ENCODE data around the gene SCG5. TPM values are rescaled to one million over a fixed set of nuclear protein-coding genes. Genes with fewer than 3 reads are reported as not detected.

SCG5 gene
- polyA plus RNA-seq, 1 donor = 18.2 TPM

GRCh38 chr15:32718821-32719716 lies 77.6 kb downstream of the SCG5 start:
- no peak for DNase-seq

DNA sequence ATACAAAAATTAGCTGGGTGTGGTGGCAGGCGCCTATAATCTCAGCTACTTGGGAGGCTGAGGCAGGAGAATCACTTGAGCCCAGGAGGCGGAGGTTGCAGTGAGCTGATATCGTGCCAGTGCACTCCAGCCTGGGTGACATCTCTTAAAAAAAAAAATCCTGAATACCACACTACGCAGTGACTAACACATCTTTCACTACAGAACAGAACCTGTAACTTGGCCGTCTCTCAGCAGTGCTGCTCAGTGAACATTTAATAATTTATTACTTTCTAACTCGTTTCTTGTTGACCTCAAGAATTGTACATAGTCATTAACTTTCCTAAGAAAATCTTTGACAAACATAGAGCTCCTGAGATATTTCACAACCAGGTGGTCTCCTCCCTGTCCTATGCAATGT lies 80.1 kb downstream of the SCG5 start:
- no peak for DNase-seq

- DNase-seq = no peak
These were observed 80.6 kb downstream of the SCG5 start for GRCh38 chr15:32722136-32722535.

DNA sequence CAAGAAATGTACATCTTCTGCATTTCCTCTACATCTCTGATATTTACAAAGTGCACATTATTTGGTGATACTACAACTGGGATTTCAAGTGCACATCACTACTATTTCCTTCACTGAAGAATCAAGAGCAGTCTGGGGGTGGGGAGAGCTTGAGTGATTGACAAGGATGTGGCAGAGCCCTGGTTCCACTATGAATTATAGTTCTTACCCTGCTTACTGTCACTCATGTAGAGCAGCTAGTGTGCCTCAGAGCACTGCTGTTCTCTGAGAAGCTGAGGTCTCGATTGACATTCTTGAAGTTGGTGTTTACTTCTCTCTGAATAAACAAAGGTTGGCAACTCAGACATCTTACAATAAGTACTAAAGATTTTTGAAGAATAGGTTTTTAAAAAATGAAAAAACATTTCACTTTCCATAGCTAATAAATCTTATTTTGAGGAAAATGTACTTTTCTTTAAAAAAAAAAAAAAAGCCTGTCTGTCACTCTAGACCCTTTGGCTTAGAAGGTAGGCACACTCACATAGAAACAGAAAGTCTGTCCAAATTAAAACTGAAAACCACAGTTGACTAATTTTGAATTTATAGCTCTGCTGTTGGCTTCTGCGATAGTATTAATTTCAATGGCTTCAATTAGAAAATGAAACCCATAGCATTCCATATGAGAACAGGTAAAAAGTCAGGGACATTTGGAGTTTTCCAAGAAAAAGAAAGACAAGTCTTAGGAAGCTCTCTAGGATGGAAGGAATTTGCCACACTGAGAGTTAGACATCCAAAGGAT lies 81.8 kb downstream of the SCG5 start:
- no peak for DNase-seq

GRCh38 chr15:32729700-32730395 lies 88.3 kb downstream of the SCG5 start:
- no peak for DNase-seq

DNA sequence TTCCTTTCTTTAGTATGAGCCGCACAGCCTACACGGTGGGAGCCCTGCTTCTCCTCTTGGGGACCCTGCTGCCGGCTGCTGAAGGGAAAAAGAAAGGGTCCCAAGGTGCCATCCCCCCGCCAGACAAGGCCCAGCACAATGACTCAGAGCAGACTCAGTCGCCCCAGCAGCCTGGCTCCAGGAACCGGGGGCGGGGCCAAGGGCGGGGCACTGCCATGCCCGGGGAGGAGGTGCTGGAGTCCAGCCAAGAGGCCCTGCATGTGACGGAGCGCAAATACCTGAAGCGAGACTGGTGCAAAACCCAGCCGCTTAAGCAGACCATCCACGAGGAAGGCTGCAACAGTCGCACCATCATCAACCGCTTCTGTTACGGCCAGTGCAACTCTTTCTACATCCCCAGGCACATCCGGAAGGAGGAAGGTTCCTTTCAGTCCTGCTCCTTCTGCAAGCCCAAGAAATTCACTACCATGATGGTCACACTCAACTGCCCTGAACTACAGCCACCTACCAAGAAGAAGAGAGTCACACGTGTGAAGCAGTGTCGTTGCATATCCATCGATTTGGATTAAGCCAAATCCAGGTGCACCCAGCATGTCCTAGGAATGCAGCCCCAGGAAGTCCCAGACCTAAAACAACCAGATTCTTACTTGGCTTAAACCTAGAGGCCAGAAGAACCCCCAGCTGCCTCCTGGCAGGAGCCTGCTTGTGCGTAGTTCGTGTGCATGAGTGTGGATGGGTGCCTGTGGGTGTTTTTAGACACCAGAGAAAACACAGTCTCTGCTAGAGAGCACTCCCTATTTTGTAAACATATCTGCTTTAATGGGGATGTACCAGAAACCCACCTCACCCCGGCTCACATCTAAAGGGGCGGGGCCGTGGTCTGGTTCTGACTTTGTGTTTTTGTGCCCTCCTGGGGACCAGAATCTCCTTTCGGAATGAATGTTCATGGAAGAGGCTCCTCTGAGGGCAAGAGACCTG lies 89.5 kb downstream of the SCG5 start:
- DNase-seq = peak; percentile 62

- DNase-seq = no peak
These were observed 91.2 kb downstream of the SCG5 start for GRCh38 chr15:32732574-32733157.

DNA sequence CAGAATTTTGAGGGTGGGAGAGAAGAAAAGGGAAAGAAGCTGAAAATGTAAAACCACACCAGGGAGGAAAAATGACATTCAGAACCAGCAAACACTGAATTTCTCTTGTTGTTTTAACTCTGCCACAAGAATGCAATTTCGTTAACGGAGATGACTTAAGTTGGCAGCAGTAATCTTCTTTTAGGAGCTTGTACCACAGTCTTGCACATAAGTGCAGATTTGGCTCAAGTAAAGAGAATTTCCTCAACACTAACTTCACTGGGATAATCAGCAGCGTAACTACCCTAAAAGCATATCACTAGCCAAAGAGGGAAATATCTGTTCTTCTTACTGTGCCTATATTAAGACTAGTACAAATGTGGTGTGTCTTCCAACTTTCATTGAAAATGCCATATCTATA lies 91.8 kb downstream of the SCG5 start:
- DNase-seq = no peak

DNA sequence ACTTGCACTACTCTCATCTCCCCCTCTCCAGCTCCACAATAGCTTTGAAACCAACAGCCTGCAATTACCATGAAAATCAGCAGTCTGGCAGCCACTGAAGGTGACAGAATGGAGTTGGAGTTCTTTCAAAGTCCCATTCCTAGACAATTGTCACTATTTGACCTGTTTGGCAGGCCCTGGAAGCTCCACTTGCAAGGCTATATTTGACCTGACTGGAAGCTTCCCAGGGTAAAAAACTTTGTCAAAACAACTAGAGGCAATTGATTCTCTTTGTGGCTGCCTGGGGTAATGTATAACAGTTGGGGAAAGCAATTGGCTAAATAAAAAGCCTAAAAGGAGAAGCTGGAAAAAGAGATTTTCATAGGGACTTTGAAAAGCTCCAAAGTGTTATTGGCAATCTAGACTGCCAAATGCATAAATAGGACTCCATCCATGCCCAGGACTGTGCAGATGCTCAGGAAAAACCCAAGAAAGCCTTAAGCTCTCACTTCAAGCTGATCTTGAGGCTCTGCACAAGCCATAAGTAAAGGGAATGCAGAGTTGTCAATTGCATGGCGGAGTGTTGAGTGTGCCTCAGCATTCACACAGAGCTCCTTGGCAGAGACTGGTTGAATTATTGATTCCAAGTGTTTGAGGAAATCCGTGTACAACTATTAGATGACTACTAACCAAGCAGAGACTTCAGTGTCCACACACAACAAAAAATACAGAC lies 94.6 kb downstream of the SCG5 start:
- DNase-seq = no peak

DNA sequence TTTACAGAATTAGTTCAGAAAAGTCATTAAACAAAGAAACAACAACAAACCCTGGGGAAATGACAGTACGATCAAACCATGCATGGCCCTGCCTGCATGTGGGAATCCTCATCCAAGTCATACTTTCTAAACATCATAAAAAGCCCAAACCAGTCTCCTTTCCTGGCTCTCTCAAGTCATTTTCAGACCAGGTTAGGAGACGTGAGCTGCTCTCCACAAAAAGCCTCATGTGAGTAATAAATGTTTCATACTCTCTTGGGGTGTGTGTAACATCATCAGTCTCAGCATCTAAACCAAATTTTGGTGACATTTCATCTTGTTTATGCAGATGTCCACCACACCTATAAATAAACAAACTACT lies 95.2 kb downstream of the SCG5 start:
- DNase-seq = no peak

DNA sequence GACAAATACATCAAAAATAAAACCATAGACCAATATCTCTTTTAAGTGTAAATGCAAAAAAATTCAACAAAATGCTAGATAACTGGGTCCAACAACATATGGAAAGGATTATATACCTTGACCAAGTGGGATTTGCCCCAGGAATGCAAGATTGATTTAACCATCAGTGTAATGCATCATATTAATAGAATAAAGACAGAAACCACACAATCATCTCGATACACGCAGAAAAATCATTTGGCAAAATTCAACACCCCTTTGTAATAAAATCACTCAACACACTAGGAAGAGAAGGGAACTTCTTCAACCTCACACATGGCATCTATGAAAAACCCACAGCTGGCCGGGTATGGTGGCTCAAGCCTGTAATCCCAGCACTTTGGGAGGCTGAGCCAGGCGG lies 95.8 kb downstream of the SCG5 start:
- DNase-seq = no peak

DNA sequence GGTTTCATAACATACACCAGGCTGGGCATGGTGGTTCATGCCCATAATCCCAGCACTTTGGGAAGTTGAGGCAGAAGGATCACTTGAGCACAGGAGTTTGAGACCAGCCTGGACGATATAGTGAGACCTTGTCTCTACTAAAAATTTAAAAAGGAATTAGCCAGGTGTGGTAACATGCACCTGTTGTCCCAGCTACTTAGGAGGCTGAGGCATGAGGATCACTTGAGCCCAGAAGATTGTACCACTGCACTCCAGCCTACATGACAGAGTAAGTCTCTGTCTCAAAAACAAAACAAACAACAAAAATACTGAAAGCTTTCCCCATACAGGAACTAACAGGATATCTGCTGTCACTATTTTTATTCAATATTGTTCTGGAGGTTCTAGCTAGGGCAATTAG lies 97.2 kb downstream of the SCG5 start:
- DNase-seq = no peak

DNA sequence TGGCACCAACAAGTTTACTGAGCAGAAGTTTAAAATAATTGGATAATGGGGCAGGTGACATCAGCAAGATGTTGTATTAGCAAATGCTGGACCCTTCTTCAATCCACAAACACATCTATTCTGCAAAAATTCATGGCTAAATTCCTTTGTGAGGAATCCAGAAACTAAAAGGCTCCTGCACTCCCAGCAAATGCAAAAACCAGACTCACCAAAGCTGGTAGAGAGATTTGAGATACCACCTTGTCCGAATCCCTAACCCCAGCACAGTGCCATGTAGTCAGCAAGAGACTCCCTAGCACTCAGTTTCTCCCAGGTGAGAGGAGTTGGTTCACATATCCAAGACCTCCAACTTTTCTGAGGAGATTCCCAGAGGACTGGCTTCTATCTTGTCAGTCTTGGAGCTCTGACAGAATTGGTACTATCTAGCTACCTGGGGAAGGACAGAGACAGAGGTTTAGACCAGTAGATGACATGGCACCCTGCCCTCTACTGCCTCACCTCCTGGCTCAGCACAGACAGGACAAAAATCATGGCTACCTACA lies 98.1 kb downstream of the SCG5 start:
- DNase-seq = no peak

DNA sequence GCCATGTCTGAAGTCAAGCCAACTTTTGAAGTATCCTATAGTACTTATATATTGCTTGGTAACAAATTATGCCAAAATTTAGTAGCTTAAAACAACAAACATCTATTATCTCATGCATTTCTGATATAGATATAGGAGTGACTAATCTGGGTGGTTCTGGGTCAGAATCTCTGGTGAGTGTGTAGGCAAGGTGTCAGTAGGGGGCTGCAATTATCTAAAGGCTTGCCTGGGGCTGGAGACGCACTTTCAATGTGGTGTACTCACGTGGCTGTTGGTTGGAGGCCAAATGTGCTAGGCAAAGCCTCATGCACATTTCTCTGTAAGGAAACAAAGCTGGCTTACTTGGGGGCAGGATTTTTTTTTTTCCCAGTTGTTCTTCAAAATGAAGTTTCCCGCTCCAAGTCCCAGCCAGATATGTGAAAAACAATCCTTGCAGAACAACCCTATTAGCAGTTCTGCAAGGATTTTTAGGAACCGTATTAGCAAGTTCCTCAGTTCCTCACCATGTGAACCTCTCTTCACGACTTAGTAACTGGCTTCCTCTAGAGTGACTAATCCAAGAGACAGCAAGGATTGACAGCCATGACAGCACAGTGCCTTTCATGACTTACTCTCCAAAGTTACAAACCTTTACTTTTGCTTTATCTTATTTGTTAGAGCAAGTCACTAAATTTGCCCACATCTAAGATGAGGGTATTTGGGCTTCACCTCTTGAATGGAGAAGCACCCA lies 102.1 kb downstream of the SCG5 start:
- no peak for DNase-seq

- DNase-seq = no peak
These were observed 104.8 kb downstream of the SCG5 start for GRCh38 chr15:32746116-32746857.
